Myocyte (in vitro differentiated cells): ENCODE data around the gene TIMP1. TPM values are rescaled to one million over a fixed set of nuclear protein-coding genes. Genes with fewer than 3 reads are reported as not detected.

Experiments
- DNase-seq: peaks from one replicate; pipeline ENCODE4 v3.0.0-alpha.2; 2012; ENCODE audit warnings: low read depth
- total RNA-seq: library from RNA; depleted of rRNA; stranded (reverse); fragments of >200 nt; gene quantifications from 2 replicates; pipeline ENCODE4 v1.2.3, GENCODE V29; 2014

The TIMP1 gene
- total RNA-seq, 1 donor from 2014 or later = 222 TPM

- peak; percentile 22 for DNase-seq
Observed at GRCh38 chrX:47573341-47574075, 8.7 kb upstream of the TIMP1 start.

DNA sequence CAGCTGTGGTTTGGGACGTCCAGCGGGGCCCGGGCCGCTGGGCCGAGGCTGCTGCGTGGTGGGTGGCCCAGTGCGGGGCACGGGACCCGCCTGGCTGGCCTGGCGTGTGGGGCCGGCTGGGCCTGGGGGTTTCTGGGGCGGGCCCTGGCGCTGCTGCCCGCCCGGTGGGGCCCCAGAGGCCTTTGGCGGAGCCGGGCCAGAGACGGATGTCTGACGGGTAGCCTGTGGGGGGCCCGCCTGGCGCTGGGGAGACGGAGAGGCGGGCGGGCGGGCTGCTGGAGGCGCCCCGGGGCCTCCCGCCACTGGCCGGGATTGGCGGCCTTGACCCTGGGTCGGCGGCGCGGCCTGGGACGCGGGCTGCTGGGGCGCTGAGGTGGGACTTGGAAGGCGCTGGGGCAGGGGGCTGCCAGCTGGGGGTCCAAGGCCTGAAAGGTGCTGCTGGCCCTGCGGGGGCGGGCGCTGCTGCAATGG, 8.1 kb upstream of the TIMP1 start:
- no peak for DNase-seq

GRCh38 chrX:47574547-47575301, 7.5 kb upstream of the TIMP1 start:
- no peak for DNase-seq

GRCh38 chrX:47576021-47576898, 6.0 kb upstream of the TIMP1 start:
- DNase-seq = no peak

- no peak for DNase-seq
Observed at GRCh38 chrX:47577424-47577823, 4.8 kb upstream of the TIMP1 start.

DNA sequence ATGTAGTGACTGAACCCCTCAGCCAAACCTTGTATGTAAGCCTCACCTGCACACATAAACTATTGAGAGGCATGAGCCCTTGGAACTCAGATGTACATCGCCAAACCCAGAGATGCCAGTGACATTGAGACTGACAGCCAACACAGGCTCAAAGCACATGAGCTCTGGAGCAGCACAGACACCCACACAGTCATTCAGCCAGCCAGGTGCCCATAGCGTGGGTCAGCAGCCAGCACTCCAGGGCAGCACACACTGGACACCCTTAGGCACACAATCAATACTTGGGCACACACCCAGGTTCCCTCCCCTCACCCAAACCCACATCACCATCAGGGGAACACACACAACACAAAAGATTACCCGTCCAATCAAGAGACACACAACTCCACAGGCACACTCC, 4.3 kb upstream of the TIMP1 start:
- no peak for DNase-seq

- DNase-seq = no peak
Observed at GRCh38 chrX:47578692-47579091, 3.5 kb upstream of the TIMP1 start.

DNA sequence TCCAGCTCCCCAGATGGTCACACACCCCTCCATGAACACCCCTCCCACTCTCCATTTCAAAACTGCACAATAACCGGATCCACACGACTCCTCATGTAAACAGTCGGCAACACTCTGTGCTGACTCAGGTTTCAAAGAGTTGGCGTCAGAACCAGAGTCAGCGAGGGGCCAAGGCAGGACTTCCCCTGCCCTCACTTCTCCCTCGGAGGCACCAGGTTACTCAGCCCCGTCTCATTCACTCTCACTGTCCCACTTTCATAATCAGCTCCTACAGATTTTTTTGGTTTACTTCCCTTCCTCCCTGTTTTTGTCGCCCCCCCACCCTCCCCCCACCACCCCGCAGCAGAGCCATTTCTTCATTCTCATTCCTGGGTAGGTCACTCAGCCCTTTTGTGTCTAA, 2.7 kb upstream of the TIMP1 start:
- no peak for DNase-seq

- DNase-seq = no peak
Observed at GRCh38 chrX:47583240-47583861, 1.1 kb downstream of the TIMP1 start.

DNA sequence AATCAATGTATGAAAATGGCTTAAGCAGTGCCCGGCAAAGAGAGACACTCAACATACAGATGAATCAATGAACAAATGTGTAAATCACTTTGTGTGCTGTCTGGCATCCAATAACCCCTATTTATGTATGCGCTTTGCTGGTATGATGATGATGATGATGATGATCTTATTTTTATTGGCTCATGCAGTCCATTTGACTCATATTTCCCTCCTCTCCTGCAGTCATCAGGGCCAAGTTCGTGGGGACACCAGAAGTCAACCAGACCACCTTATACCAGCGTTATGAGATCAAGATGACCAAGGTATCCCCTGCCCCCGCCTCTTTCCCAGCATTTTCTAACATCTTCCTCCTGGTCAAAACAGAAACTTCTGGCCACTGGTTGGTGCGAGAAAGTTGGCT, 2.5 kb downstream of the TIMP1 start:
- DNase-seq = no peak

DNA sequence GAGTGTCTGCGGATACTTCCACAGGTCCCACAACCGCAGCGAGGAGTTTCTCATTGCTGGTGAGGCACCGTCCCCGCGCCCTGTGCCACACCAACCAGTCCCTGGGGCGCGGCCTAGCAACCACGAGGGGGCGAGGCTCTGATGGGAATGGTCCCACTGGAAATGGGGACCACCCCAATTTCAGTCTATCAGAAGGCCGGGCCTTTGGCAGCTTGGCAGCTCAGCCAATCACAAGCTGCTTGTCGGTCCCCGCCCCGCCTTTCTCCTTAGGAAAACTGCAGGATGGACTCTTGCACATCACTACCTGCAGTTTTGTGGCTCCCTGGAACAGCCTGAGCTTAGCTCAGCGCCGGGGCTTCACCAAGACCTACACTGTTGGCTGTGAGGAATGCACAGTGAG, 3.0 kb downstream of the TIMP1 start:
- DNase-seq = no peak

DNA sequence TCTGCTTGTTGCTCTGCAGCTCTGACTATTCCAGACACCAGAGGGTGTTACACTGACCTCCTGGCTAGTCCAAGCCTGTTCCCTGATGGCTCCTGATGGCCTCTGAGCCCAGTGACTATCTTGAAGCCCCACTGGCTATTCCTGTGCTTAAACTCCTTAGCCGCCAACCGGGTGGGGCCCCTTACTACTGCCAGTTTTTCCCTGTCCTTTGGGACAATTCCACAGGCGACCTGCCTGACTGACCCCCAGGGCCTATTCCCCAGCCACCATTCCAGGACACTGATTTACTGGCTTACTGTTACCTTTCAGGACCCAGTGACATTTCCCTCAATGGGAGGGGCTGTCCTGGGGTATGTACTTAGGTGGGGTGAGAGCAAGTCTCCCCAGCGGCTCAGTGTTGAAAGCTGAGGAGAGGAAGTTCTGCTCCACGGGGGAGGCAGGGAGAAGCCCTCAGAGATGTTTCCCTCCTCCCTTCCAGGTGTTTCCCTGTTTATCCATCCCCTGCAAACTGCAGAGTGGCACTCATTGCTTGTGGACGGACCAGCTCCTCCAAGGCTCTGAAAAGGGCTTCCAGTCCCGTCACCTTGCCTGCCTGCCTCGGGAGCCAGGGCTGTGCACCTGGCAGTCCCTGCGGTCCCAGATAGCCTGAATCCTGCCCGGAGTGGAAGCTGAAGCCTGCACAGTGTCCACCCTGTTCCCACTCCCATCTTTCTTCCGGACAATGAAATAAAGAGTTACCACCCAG, 4.0 kb downstream of the TIMP1 start:
- DNase-seq = no peak

GRCh38 chrX:47587091-47587891, 5.1 kb downstream of the TIMP1 start:
- DNase-seq = no peak

- DNase-seq = no peak
Observed at GRCh38 chrX:47587906-47588735, 5.9 kb downstream of the TIMP1 start.

GRCh38 chrX:47590984-47591383, 8.7 kb downstream of the TIMP1 start:
- DNase-seq = no peak

DNA sequence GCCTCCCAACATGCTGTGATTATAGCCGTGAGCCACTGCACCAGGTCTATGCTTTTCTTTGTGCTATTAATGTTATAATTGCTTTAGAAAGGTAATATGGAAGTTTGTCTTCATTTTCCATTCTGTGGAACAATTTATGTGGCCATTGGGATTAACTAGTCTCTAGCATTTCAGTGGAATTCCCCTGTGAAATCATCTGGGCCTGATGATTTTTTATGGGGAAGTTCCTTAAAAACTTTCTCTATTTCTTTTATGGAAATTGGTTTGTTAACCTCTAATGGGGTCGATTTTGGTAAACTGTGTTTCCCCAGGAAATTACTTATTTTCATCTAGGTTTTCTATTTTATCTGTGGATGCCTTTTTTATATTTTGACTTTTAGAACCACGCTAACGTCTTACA, 11.3 kb downstream of the TIMP1 start:
- DNase-seq = no peak

DNA sequence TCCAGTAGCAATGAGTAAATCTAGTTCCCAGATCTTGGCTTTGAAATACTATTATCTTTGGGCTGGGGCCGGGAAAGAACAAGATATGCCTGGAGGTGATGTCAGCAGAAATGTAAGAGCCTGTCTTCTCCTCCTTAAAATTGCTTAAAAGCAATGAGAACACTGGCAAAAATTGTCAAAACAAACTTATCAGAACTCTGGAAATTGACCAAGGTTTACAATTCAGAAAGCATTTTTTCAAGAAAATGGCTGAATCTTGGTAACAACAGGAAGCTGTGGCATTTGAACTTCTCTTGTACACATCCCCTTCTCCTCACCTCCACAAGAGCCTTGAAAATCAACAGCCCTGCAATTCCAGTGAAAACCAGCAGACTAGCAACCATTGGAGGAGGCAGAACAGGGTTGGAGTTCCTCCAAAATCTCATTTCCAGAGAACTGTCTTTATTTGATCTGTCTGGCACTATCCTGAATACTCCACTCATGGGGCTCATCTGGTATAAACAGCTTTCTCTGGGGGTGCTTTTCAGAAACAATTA, 13.5 kb downstream of the TIMP1 start:
- DNase-seq = no peak

DNA sequence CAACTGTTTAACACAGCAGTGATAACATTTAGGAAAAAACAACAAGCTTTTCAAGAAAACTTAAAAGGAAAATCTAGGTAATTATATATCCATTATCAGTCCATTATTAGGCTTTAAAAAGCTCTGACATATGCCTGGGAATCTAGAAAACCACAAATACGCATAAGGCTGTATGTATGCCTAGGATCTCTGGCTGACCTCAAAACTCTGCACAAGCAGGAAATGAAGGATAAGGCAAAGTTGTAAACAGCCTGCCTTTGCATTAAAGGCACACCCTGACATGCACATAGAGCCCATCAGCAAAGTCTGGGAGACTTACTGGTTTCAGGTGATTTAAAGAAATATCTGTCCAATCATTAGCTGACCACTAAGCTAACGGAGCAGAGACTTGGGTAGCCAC, 14.0 kb downstream of the TIMP1 start:
- no peak for DNase-seq

DNA sequence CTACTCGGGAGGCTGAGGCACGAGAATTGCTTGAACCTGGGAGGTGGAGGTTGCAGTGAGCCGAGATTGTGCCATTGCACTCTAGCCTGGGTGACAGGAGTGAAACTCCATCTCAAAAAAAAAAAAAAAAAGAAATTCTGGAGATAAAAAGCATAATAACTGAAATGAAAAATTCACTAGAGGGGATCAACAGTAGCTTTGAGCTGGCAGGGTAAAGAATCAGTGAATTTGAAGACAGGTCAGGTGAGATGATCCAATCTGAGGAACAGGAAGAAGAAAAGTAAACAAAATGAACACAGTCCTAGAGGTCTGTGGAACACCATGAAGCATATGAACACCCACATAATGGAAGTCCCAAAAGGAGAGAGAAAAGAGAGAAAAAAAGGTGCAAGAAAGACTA, 15.0 kb downstream of the TIMP1 start:
- no peak for DNase-seq
